Measurements from ENCODE around the gene CCDC185. TPM values are rescaled to one million over a fixed set of nuclear protein-coding genes. Genes with fewer than 3 reads are reported as not detected.

The CCDC185 gene
- total and polyA plus RNA-seq, 4 donors: not detected

DNA sequence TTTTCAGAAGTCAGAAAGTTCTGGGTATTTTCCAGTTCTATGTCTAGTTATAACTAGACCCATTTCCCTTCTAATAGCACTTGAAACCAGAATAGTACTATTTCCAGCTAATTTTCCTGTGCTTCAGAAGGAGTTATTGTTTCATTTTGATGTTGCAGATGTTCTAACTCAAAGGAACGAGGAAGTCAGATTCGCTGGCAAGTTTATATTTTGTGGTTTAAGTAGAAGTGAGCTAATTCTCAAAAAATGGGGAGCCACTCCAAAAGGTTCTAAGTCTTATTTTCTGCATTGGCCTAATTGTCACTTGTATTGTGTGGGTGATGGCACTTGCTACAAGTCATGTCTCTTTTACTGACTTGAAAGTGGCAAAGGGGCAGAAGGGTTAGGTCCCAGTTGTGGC is 18.1 kb downstream of the CCDC185 start:
- no peaks in the 10 kb centered on the region for H3K9me3 ChIP-seq (ENCODE audit: control insufficient read depth in 4 of 4, low read length in 3 of 4)
- H3K27me3 ChIP-seq (ENCODE audit: control insufficient read depth in 4 of 4, insufficient read depth in 4 of 4, low read length in 3 of 4): no peaks in the 10 kb centered on the region
- DNase-seq (ENCODE audit: low spot score): no peak
- H3K4me3 ChIP-seq (ENCODE audit: low read depth in 1 of 3, low read length in 3 of 3): no peak overlapping the region
- H3K9ac ChIP-seq (ENCODE audit: low read depth in 1 of 2, low read length in 2 of 2): no peak overlapping the region
- TF ChIP-seq, protein P1, sequence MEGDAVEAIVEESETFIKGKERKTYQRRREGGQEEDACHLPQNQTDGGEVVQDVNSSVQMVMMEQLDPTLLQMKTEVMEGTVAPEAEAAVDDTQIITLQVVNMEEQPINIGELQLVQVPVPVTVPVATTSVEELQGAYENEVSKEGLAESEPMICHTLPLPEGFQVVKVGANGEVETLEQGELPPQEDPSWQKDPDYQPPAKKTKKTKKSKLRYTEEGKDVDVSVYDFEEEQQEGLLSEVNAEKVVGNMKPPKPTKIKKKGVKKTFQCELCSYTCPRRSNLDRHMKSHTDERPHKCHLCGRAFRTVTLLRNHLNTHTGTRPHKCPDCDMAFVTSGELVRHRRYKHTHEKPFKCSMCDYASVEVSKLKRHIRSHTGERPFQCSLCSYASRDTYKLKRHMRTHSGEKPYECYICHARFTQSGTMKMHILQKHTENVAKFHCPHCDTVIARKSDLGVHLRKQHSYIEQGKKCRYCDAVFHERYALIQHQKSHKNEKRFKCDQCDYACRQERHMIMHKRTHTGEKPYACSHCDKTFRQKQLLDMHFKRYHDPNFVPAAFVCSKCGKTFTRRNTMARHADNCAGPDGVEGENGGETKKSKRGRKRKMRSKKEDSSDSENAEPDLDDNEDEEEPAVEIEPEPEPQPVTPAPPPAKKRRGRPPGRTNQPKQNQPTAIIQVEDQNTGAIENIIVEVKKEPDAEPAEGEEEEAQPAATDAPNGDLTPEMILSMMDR (IDR thresholded peaks at IDR 0.05; ENCODE audit: low read depth, low read length, missing input control): no peak
- no peak for TF ChIP-seq RXRA (IDR thresholded peaks at IDR 0.05)
- no peak overlapping the region for H3K27ac ChIP-seq (ENCODE audit: low read depth in 1 of 2, low read length in 2 of 2)
- 76% methylated on average over 2 of the region's 2 CpGs for WGBS
- H3K4me1 ChIP-seq (ENCODE audit: control insufficient read depth in 4 of 4, insufficient read depth in 4 of 4, low read length in 3 of 4): no peaks in the 10 kb centered on the region
- no peaks in the 10 kb centered on the region for H3K36me3 ChIP-seq (ENCODE audit: control insufficient read depth in 4 of 4, insufficient read depth in 3 of 4, low read depth in 1 of 4, low read length in 3 of 4)

DNA sequence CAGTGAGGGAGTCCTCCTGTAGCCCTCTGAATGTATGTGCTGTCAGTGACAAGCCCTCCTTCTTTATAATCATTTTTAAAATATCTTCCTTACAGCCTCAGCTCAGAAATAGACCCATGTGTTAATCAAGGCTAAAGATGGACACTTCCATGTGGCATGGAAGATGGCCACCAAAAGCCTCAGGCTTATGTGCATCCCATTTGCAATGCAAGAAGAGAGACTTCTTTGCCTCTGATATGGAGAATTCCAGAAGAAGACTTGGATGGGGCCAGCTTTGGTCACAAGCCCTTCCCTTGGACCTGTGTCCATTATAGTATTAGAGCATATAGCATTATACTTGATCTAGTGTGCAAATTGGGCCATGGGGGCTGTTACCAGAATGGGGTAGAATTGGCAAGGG is 18.5 kb downstream of the CCDC185 start:
- TF ChIP-seq, protein P2, sequence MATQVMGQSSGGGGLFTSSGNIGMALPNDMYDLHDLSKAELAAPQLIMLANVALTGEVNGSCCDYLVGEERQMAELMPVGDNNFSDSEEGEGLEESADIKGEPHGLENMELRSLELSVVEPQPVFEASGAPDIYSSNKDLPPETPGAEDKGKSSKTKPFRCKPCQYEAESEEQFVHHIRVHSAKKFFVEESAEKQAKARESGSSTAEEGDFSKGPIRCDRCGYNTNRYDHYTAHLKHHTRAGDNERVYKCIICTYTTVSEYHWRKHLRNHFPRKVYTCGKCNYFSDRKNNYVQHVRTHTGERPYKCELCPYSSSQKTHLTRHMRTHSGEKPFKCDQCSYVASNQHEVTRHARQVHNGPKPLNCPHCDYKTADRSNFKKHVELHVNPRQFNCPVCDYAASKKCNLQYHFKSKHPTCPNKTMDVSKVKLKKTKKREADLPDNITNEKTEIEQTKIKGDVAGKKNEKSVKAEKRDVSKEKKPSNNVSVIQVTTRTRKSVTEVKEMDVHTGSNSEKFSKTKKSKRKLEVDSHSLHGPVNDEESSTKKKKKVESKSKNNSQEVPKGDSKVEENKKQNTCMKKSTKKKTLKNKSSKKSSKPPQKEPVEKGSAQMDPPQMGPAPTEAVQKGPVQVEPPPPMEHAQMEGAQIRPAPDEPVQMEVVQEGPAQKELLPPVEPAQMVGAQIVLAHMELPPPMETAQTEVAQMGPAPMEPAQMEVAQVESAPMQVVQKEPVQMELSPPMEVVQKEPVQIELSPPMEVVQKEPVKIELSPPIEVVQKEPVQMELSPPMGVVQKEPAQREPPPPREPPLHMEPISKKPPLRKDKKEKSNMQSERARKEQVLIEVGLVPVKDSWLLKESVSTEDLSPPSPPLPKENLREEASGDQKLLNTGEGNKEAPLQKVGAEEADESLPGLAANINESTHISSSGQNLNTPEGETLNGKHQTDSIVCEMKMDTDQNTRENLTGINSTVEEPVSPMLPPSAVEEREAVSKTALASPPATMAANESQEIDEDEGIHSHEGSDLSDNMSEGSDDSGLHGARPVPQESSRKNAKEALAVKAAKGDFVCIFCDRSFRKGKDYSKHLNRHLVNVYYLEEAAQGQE (IDR thresholded peaks at IDR 0.05): no peak
- TF ChIP-seq, protein P1 (IDR thresholded peaks at IDR 0.05; ENCODE audit: low read depth, low read length, missing input control): no peak
- no peak for TF ChIP-seq YY1 (IDR thresholded peaks at IDR 0.05)
- Histone ChIP-seq H3K36me3 (ENCODE audit: control insufficient read depth in 4 of 4, insufficient read depth in 3 of 4, low read depth in 1 of 4, low read length in 3 of 4) (no peaks in the 10 kb centered on the region), H3K9ac (ENCODE audit: low read depth in 1 of 2, low read length in 2 of 2) (no peak overlapping the region), H3K27me3 (ENCODE audit: control insufficient read depth in 4 of 4, insufficient read depth in 4 of 4, low read length in 3 of 4) (no peaks in the 10 kb centered on the region), H3K27ac (ENCODE audit: low read depth in 1 of 2, low read length in 2 of 2) (no peak overlapping the region), H3K9me3 (ENCODE audit: control insufficient read depth in 4 of 4, low read length in 3 of 4) (no peaks in the 10 kb centered on the region), H3K4me1 (ENCODE audit: control insufficient read depth in 4 of 4, insufficient read depth in 4 of 4, low read length in 3 of 4) (no peaks in the 10 kb centered on the region), H3K4me3 (ENCODE audit: low read depth in 1 of 3, low read length in 3 of 3) (no peak overlapping the region)
- DNase-seq (ENCODE audit: low spot score): no peak

DNA sequence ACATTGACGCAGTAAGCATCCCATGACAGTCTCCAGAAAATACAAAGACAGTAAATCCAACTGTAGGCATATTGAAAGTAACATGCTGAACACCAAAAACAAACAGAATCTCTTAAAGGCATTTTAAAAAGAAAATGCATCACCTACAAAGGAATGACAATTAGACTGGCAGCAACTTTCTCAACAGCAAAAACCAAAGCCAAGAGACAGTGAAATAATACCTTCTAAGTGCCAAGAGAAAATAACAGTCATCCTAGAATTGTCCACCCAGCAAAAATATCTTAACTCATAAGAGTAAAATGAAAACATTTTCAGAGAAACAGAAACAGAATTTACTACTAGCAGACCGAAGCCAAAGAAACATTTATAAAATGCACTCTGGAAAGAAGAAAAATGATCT is 20.0 kb downstream of the CCDC185 start:
- WGBS: 92% methylated on average over 2 of the region's 2 CpGs
- no peak overlapping the region for H3K9ac ChIP-seq (ENCODE audit: low read depth in 1 of 2, low read length in 2 of 2)
- no peak overlapping the region for H3K4me3 ChIP-seq (ENCODE audit: low read depth in 1 of 3, low read length in 3 of 3)
- H3K27ac ChIP-seq (ENCODE audit: low read depth in 1 of 2, low read length in 2 of 2): no peak overlapping the region
- H3K4me1 ChIP-seq (ENCODE audit: control insufficient read depth in 4 of 4, insufficient read depth in 4 of 4, low read length in 3 of 4): peaks cover 0 to 10% (median 9%) of the 10 kb centered on the region in 4 donors
- H3K36me3 ChIP-seq (ENCODE audit: control insufficient read depth in 4 of 4, insufficient read depth in 3 of 4, low read depth in 1 of 4, low read length in 3 of 4): no peaks in the 10 kb centered on the region
- TF ChIP-seq FOXA2 (IDR thresholded peaks at IDR 0.05): no peak
- no peak for TF ChIP-seq JUND (IDR thresholded peaks at IDR 0.05)
- no peak for TF ChIP-seq RAD21 (IDR thresholded peaks at IDR 0.05)
- TF ChIP-seq TAF1 (conservative IDR thresholded peaks at IDR 0.05): no peak
- no peak for TF ChIP-seq MAX (IDR thresholded peaks at IDR 0.05)
- no peak for TF ChIP-seq NR2F2 (IDR thresholded peaks at IDR 0.05)
- TF ChIP-seq, protein P1 (IDR thresholded peaks at IDR 0.05; ENCODE audit: low read depth, low read length, missing input control): no peak
- DNase-seq (ENCODE audit: low spot score): no peak
- H3K9me3 ChIP-seq (ENCODE audit: control insufficient read depth in 4 of 4, low read length in 3 of 4): no peaks in the 10 kb centered on the region
- H3K27me3 ChIP-seq (ENCODE audit: control insufficient read depth in 4 of 4, insufficient read depth in 4 of 4, low read length in 3 of 4): no peaks in the 10 kb centered on the region

Measured in liver (tissue), 9 donors.